Neural progenitor cell (in vitro differentiated cells): ENCODE data around the gene CYP2A13. TPM values are rescaled to one million over a fixed set of nuclear protein-coding genes. Genes with fewer than 3 reads are reported as not detected.
"Not testable (repeated sequence)": the region's sequence is repeated elsewhere in the genome, so short reads cannot be mapped to it uniquely, and the experiment has no call there.

Experiments
- DNase-seq: peaks from one replicate; pipeline ENCODE4 v3.0.0-alpha.2; 2016; ENCODE audit warnings: low spot score
- H2AFZ ChIP-seq: fragments of 200-600 bp; sonication (generic); replicated peaks from 2 replicates; pipeline ENCODE4 v1.6.1; 2016; ENCODE audit warnings: antibody characterized with exemption
- H3F3A ChIP-seq: fragments of 200-600 bp; sonication (generic); 2 replicates; pipeline ENCODE4 v1.6.1; 2016; ENCODE audit warnings: antibody characterized with exemption, low read depth
- H3K27ac ChIP-seq: fragments of 200-600 bp; sonication (generic); 2 replicates; pipeline ENCODE4 v1.5.1; 2016; ENCODE audit warnings: mild to moderate bottlenecking
- H3K27me3 ChIP-seq: fragments of 200-600 bp; sonication (generic); 2 replicates; pipeline ENCODE4 v1.6.1; 2016; ENCODE audit warnings: mild to moderate bottlenecking, moderate library complexity
- H3K36me3 ChIP-seq: fragments of 200-600 bp; sonication (generic); 2 replicates; pipeline ENCODE4 v1.5.1; 2016
- H3K4me1 ChIP-seq: fragments of 200-600 bp; sonication (generic); 2 replicates; pipeline ENCODE4 v1.6.1; 2016; ENCODE audit warnings: mixed run types
- H3K4me2 ChIP-seq: fragments of 200-600 bp; sonication (generic); 2 replicates; pipeline ENCODE4 v1.6.1; 2016
- H3K4me3 ChIP-seq: fragments of 200-600 bp; sonication (generic); 2 replicates; pipeline ENCODE4 v1.5.1; 2016
- H3K79me2 ChIP-seq: fragments of 200-600 bp; sonication (generic); 2 replicates; pipeline ENCODE4 v1.6.1; 2016; ENCODE audit warnings: low read depth
- H3K9ac ChIP-seq: fragments of 200-600 bp; sonication (generic); 2 replicates; pipeline ENCODE4 v1.6.1; 2016
- H3K9me3 ChIP-seq: fragments of 200-600 bp; sonication (generic); 2 replicates; pipeline ENCODE4 v1.5.1; 2016; ENCODE audit warnings: low read depth
- H4K20me1 ChIP-seq: fragments of 200-600 bp; sonication (generic); 2 replicates; pipeline ENCODE4 v1.6.1; 2016; ENCODE audit warnings: low read depth
- H3K27ac Mint-ChIP-seq: 3 replicates; pipeline ENCODE4 v1.8.0; 2021; ENCODE audit warnings: mixed read lengths
- H3K27me3 Mint-ChIP-seq: 2 replicates; pipeline ENCODE4 v1.8.0; 2022; ENCODE audit warnings: low read depth, mild to moderate bottlenecking, inconsistent platforms, moderate library complexity, mixed read lengths; ENCODE audit not compliant: insufficient read depth
- H3K36me3 Mint-ChIP-seq: 3 replicates; pipeline ENCODE4 v1.8.0; 2021; ENCODE audit warnings: mixed read lengths
- H3K4me1 Mint-ChIP-seq: 3 replicates; pipeline ENCODE4 v1.8.0; 2021; ENCODE audit warnings: mixed read lengths
- H3K4me3 Mint-ChIP-seq: 3 replicates; pipeline ENCODE4 v1.8.0; 2021; ENCODE audit warnings: mild to moderate bottlenecking, moderate library complexity, mixed read lengths
- H3K9me3 Mint-ChIP-seq: 3 replicates; pipeline ENCODE4 v1.8.0; 2020; ENCODE audit warnings: mixed read lengths
- CTCF ChIP-seq: fragments of 200-600 bp; sonication (generic); IDR thresholded peaks from 2 replicates; pipeline ENCODE4 v1.5.1; 2017; ENCODE audit warnings: antibody characterized with exemption, mild to moderate bottlenecking
- EZH2 ChIP-seq: fragments of 200-600 bp; sonication (generic); IDR thresholded peaks from 2 replicates; pipeline ENCODE4 v1.6.1; 2017; ENCODE audit warnings: antibody characterized with exemption, mild to moderate bottlenecking, moderate library complexity
- EZH2phosphoT487 ChIP-seq: fragments of 200-600 bp; sonication (generic); IDR thresholded peaks from 2 replicates; pipeline ENCODE4 v1.6.1; 2017; ENCODE audit warnings: antibody characterized with exemption
- total RNA-seq: library from RNA; depleted of rRNA; stranded (reverse); fragments of >200 nt; gene quantifications from 2 replicates; pipeline ENCODE4 v1.2.3, GENCODE V29; 2015; ENCODE audit warnings: low replicate concordance

Gene CYP2A13
- total RNA-seq, 1 donor from 2014 or later, result not detected

- Histone ChIP-seq H3K4me3 (no peak overlapping the region), H3K4me2 (no peak overlapping the region), H3K36me3 (no peaks in the 10 kb centered on the region), H4K20me1 (no peaks in the 10 kb centered on the region), H3K27me3 (peaks cover 8% of the 10 kb centered on the region), H2AFZ (no peak overlapping the region), H3F3A (peaks cover 20% of the 10 kb centered on the region), H3K9me3 (no peaks in the 10 kb centered on the region), H3K27ac (no peak overlapping the region), H3K4me1 (peaks cover 7% of the 10 kb centered on the region), H3K79me2 (no peaks in the 10 kb centered on the region), H3K9ac (no peak overlapping the region)
- no peak for TF ChIP-seq EZH2phosphoT487
- TF ChIP-seq EZH2, result no peak
- TF ChIP-seq CTCF, result no peak
- H3K4me3 Mint-ChIP-seq, result no peak overlapping the region
- no peak overlapping the region for H3K27ac Mint-ChIP-seq
- H3K9me3 Mint-ChIP-seq, result no peaks in the 10 kb centered on the region
- no peaks in the 10 kb centered on the region for H3K36me3 Mint-ChIP-seq
- H3K27me3 Mint-ChIP-seq, result peaks cover 11% of the 10 kb centered on the region
- DNase-seq, result no peak
- peaks cover 16% of the 10 kb centered on the region for H3K4me1 Mint-ChIP-seq
Observed at GRCh38 chr19:41128692-41129091, 40.4 kb downstream of the CYP2A13 start.

DNA sequence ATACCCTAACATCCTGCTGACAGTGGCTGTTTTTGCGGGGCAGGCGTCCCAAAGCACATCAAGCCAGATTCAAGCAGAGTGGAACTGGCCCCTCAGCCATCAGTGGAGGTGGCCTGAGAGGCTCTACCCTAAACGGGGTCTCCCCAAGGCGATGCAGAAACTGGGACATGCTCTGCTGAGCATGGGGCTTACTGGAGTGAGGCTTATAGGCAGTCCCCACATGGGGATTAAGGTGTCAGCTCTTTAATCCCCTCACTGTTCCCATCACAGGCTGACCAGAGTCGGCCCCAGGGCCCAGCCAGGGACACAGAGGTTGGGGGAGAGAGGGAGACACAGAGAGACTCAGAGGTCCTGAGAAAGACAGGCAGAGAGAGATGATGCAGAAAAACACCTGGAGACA is 42.9 kb downstream of the CYP2A13 start:
- Mint-ChIP-seq H3K27ac (no peak overlapping the region), H3K27me3 (peaks cover 16% of the 10 kb centered on the region), H3K4me1 (peaks cover 22% of the 10 kb centered on the region), H3K4me3 (no peak overlapping the region), H3K9me3 (no peaks in the 10 kb centered on the region), H3K36me3 (no peaks in the 10 kb centered on the region)
- Histone ChIP-seq H3K27me3 (peaks cover 20% of the 10 kb centered on the region), H3K36me3 (no peaks in the 10 kb centered on the region), H3K79me2 (no peaks in the 10 kb centered on the region), H3K4me3 (no peak overlapping the region), H3K4me2 (peak overlapping the region; percentile 4), H3K9me3 (no peaks in the 10 kb centered on the region), H4K20me1 (no peaks in the 10 kb centered on the region), H2AFZ (no peak overlapping the region), H3F3A (peaks cover 24% of the 10 kb centered on the region), H3K27ac (no peak overlapping the region), H3K4me1 (peaks cover 7% of the 10 kb centered on the region), H3K9ac (no peak overlapping the region)
- DNase-seq, result peak; percentile 72
- no peak for TF ChIP-seq CTCF
- TF ChIP-seq EZH2phosphoT487, result no peak
- no peak for TF ChIP-seq EZH2

- H3K4me3 Mint-ChIP-seq, result peak overlapping the region; percentile 53
- TF ChIP-seq EZH2, result no peak
- TF ChIP-seq EZH2phosphoT487, result no peak
- no peak for DNase-seq
Observed at GRCh38 chr19:41133260-41133659, 45.0 kb downstream of the CYP2A13 start.

GRCh38 chr19:41134616-41135015 is 46.4 kb downstream of the CYP2A13 start:
- H3K27me3 Mint-ChIP-seq, result peaks cover 16% of the 10 kb centered on the region
- Histone ChIP-seq H3K36me3 (no peaks in the 10 kb centered on the region), H3K27me3 (peaks cover 13% of the 10 kb centered on the region), H3F3A (peaks cover 10% of the 10 kb centered on the region), H3K27ac (no peak overlapping the region), H4K20me1 (no peaks in the 10 kb centered on the region), H3K4me2 (no peak overlapping the region), H3K9ac (no peak overlapping the region), H3K9me3 (no peaks in the 10 kb centered on the region), H3K79me2 (no peaks in the 10 kb centered on the region), H2AFZ (no peak overlapping the region), H3K4me1 (peaks cover 7% of the 10 kb centered on the region), H3K4me3 (no peak overlapping the region)
- no peaks in the 10 kb centered on the region for H3K36me3 Mint-ChIP-seq
- TF ChIP-seq EZH2phosphoT487 (no peak), EZH2 (no peak), CTCF (no peak)
- H3K4me3 Mint-ChIP-seq, result peak overlapping the region; percentile 75
- H3K9me3 Mint-ChIP-seq, result peaks cover 3% of the 10 kb centered on the region
- peaks cover 9% of the 10 kb centered on the region for H3K4me1 Mint-ChIP-seq
- no peak for DNase-seq
- peak overlapping the region; percentile 60 for H3K27ac Mint-ChIP-seq

More at GRCh38 chr19:41133260-41133659, 45.0 kb downstream of the CYP2A13 start:
- peaks cover 14% of the 10 kb centered on the region for H3K27me3 Mint-ChIP-seq
- no peaks in the 10 kb centered on the region for H3K36me3 Mint-ChIP-seq
- Histone ChIP-seq H3K4me1 (peaks cover 7% of the 10 kb centered on the region), H3K36me3 (no peaks in the 10 kb centered on the region), H3F3A (peaks cover 15% of the 10 kb centered on the region), H4K20me1 (no peaks in the 10 kb centered on the region), H3K27ac (no peak overlapping the region), H3K27me3 (peaks cover 20% of the 10 kb centered on the region), H3K79me2 (no peaks in the 10 kb centered on the region), H2AFZ (no peak overlapping the region), H3K4me3 (no peak overlapping the region), H3K9ac (no peak overlapping the region), H3K4me2 (no peak overlapping the region), H3K9me3 (no peaks in the 10 kb centered on the region)
- no peak overlapping the region for H3K27ac Mint-ChIP-seq
- H3K9me3 Mint-ChIP-seq, result peaks cover 3% of the 10 kb centered on the region
- H3K4me1 Mint-ChIP-seq, result peaks cover 13% of the 10 kb centered on the region

DNA sequence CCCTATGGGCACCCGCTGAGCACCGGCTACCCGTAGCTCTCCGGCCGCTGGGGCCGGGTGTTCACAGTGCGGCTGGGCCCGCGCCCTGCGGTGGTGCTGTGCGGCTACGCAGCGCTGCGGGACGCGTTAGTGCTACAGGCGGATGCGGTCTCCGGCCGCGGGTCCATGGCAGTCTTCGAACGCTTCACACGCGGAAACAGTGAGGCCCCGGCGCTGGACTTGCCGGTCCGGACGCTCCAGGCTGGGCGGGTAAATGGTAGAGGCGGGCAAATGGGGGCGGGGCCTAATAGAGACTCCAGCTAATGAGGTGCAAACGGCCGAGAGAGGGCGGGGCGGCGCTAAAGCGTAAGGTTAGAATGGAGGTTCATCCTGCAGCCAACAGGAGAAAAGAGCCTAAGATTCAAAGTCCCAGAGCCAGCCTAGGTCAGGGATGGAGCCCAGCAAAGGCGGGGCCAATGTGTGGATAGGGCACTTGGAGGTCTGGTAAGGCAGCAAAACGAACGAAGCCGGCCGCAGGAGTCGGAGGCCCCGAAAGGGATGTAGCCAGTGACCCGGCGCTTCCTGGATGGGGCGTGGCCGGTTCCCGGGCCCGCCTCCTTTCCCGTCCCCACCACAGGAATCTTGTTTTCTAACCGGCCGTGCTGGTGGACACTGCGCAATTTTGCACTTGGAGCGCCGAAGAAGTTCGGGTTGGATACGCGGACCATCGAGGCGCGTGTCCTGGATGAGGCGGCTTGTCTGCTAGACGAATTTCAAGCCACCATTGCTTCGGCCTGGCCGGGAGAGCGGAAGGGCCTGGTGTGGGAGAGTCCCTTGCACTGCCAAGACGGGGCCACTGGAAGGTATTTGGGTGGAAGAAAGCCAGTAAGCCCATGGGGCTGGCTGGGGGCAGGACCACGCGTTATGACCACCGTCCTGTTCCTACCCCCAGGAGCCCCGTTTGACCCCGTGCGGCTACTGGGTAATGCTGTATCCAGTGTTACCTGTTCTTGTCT is 47.4 kb downstream of the CYP2A13 start:
- not testable (repeated sequence) for H3K9me3 Mint-ChIP-seq, H3K27ac Mint-ChIP-seq, H3K79me2 ChIP-seq, H3K36me3 Mint-ChIP-seq, H4K20me1 ChIP-seq, H3K9ac ChIP-seq, H3K27ac ChIP-seq, H3K4me1 ChIP-seq, H3K36me3 ChIP-seq, H3K9me3 ChIP-seq, H3K4me1 Mint-ChIP-seq
- Histone ChIP-seq H2AFZ (peak overlapping the region; percentile 96), H3K4me2 (peak overlapping the region; percentile 71), H3K4me3 (peak overlapping the region; percentile 56), H3F3A (peaks cover 10% of the 10 kb centered on the region), H3K27me3 (peaks cover 13% of the 10 kb centered on the region)
- DNase-seq, result peak; percentile 83
- Mint-ChIP-seq H3K4me3 (peak overlapping the region; percentile 87), H3K27me3 (peaks cover 16% of the 10 kb centered on the region)
